Rectal smooth muscle tissue (tissue), 1 donor: ENCODE data around the gene R3HDM2.
"Not testable (repeated sequence)": the region's sequence is repeated elsewhere in the genome, so short reads cannot be mapped to it uniquely, and the experiment has no call there.

ENCODE experiments used
- H3K27ac ChIP-seq: one replicate; pipeline ENCODE4 v1.7.0; 2013; ENCODE audit warnings: low read depth, low read length, inconsistent platforms
- H3K27me3 ChIP-seq: one replicate; pipeline ENCODE4 v1.7.0; 2013; ENCODE audit warnings: low read length; ENCODE audit not compliant: control insufficient read depth, insufficient read depth
- H3K36me3 ChIP-seq: one replicate; pipeline ENCODE4 v1.7.0; 2013; ENCODE audit warnings: low read length; ENCODE audit not compliant: control insufficient read depth, insufficient read depth
- H3K4me1 ChIP-seq: one replicate; pipeline ENCODE4 v1.7.0; 2013; ENCODE audit warnings: low read length; ENCODE audit not compliant: control insufficient read depth, insufficient read depth
- H3K4me3 ChIP-seq: one replicate; pipeline ENCODE4 v1.7.0; 2013; ENCODE audit warnings: low read length
- H3K9ac ChIP-seq: one replicate; pipeline ENCODE4 v1.7.0; 2013; ENCODE audit warnings: low read length

The R3HDM2 gene

DNA sequence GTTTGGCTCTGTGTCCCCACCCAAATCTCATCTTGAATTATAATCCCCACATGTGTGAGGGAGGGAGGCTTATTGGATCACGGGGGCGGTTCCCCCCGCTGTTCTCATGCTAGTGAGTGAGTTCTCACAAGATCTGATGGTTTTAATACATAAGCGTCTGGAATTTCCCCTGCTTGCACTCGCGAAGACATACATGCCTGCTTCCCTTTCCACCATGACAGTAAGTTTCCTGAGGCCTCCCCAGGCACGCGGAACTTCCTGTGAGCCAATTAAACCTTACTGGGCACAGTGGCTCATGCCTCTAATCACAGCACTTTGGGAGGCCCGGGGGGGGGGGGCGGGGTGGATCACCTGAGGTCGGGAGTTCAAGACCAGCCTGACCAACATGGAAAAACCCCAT lies 60.8 kb downstream of the R3HDM2 start:
- Histone ChIP-seq H3K27me3 (no peaks in the 10 kb centered on the region), H3K36me3 (no peaks in the 10 kb centered on the region), H3K27ac (no peak overlapping the region), H3K9ac (no peak overlapping the region), H3K4me3 (no peak overlapping the region), H3K4me1 (peaks cover 3% of the 10 kb centered on the region)

DNA sequence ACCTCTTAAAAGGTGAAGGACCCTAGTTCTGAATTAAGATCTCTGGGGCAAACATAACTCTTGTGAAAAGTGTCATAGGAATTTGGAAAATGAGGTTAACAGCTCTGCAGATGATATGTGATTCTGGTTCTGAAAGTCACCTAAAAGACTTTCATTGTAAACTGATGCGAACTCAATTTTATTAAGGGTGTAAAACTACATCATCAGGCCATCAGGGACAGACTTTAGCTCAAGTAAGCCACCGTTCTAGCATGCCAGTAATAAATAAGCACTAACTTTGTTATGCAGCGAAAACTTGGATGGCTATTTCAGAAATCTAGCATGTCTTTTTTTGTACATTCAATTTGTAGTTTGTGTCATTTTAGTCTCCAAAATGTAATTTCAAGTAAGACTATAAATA lies 61.6 kb downstream of the R3HDM2 start:
- no peaks in the 10 kb centered on the region for H3K27me3 ChIP-seq
- no peak overlapping the region for H3K27ac ChIP-seq
- H3K4me3 ChIP-seq, result no peak overlapping the region
- H3K36me3 ChIP-seq, result no peaks in the 10 kb centered on the region
- H3K9ac ChIP-seq, result no peak overlapping the region
- peaks cover 3% of the 10 kb centered on the region for H3K4me1 ChIP-seq

DNA sequence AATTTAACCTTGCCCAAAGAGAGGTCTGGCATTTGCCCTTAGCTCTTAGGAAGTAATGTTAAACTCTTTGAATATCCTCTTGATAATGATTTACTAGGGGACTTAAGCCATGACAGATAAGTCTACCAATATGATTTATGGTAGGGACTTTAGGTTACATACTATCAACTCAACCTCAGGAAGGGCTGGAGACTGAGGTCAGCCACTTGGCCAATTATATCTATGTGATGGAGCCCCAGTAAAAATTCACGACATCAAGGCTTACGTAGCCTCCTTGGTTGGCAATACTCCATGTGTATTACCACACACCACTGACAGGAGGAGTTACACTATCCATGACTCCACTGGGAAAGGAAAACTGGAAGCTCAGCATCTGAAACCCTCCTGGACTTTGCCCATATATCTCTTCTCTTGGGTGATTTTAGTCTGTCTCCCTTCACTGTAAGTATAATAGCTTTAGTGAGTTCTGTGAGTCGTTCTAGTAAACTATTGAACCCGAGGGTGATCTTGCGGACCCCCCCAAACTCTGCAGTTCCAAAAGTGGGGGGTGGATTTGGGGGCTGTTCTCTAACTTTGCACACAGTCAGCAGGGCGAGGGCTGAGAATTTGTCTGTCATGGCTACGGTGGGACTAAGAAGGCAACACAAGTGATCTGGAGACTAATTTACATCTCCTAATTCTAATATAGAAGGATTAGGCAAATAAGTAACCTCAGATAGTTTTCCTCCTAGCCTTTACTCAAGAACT lies 62.3 kb downstream of the R3HDM2 start:
- Histone ChIP-seq H3K27me3 (no peaks in the 10 kb centered on the region), H3K4me3 (no peak overlapping the region), H3K27ac (no peak overlapping the region), H3K4me1 (peaks cover 3% of the 10 kb centered on the region), H3K36me3 (no peaks in the 10 kb centered on the region), H3K9ac (no peak overlapping the region)

DNA sequence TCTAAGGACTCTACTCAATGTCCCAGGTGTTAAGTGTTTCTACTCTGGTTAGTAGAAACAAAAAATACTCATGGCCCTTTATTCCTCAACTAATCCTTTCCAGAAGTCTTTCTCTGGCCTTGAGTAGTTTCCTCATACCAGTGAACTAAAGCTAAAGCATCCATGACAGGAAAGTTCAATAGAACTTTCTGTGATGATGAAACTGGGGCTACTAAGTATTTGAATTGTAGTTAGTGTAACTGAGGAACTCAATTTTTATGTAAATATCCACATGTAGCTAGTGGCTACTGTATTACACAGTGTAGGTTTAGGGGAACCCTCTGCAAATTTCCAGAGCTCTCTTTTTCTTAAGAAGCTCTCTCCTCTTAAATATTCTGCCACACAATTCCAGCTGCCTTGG lies 63.7 kb downstream of the R3HDM2 start:
- H3K27ac ChIP-seq, result no peak overlapping the region

DNA sequence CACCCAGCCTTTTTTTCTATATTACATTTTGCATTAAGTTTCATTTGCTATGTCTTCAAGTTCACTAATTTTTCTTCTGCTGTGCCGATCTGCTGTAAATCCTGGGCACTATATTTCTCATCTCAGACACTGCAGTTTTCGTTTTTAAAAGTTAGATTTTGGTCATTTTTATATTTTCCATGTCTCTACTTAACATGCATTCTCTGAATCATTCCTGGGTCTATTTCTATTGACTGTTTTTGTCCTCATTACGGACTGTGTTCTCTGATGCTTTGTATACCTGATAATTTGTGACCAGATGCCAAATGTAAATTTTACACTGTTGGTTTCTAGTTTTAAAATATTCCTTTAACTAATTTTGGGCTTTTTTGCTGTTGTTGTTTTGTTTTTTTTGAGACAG lies 64.5 kb downstream of the R3HDM2 start:
- no peak overlapping the region for H3K4me3 ChIP-seq
- no peak overlapping the region for H3K27ac ChIP-seq

More for the DNA sequence above, 63.7 kb downstream of the R3HDM2 start:
- H3K9ac ChIP-seq, result no peak overlapping the region
- H3K27me3 ChIP-seq, result no peaks in the 10 kb centered on the region
- H3K4me3 ChIP-seq, result no peak overlapping the region
- no peaks in the 10 kb centered on the region for H3K36me3 ChIP-seq
- peaks cover 3% of the 10 kb centered on the region for H3K4me1 ChIP-seq

DNA sequence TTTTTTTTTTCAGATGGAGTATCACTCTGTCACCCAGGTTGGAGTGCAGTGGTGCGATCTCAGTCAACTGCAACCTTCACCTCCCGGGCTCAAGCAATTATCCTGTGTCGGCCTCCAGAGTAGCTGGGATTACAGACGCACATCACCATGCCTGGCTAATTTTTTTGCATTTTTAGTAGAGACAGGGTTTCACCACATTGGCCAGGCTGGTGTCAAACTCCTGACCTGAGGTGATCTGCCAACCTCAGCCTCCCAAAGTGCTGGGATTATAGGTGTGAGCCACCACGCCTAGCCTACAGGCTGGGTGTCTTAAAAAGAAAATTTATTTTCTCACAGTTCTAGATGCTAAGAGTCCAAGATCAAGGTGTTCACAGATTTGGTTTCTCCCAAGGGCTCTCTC lies 66.7 kb downstream of the R3HDM2 start:
- H3K9ac ChIP-seq, H3K27me3 ChIP-seq: not testable (repeated sequence)

More for the DNA sequence above, 64.5 kb downstream of the R3HDM2 start:
- peaks cover 3% of the 10 kb centered on the region for H3K4me1 ChIP-seq
- H3K36me3 ChIP-seq, result no peaks in the 10 kb centered on the region
- no peak overlapping the region for H3K9ac ChIP-seq
- no peaks in the 10 kb centered on the region for H3K27me3 ChIP-seq

DNA sequence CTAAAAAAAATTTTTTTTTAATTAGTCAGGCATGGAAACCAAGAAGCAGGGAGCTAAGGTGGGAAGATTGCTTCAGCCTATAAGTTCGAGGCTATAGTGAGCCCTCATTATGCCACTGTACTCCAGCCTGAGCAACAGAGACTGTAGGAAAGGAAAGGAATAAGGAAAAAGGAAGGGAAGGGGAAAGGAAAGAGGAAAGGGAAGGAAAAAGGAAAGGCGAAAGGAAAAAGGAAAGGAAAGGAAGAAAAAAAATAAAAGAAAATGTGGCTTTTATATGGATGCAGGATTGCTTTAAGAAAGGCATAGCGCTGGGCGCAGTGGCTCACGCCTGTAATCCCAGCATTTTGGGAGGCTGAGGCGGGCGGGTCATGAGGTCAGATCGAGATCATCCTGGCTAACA lies 70.4 kb downstream of the R3HDM2 start:
- Histone ChIP-seq H3K36me3 (no peaks in the 10 kb centered on the region), H3K4me1 (no peaks in the 10 kb centered on the region), H3K27ac (no peak overlapping the region), H3K9ac (no peak overlapping the region), H3K27me3 (no peaks in the 10 kb centered on the region), H3K4me3 (no peak overlapping the region)

More for the DNA sequence above, 66.7 kb downstream of the R3HDM2 start:
- H3K4me1 ChIP-seq, H3K4me3 ChIP-seq, H3K27ac ChIP-seq, H3K36me3 ChIP-seq: not testable (repeated sequence)

DNA sequence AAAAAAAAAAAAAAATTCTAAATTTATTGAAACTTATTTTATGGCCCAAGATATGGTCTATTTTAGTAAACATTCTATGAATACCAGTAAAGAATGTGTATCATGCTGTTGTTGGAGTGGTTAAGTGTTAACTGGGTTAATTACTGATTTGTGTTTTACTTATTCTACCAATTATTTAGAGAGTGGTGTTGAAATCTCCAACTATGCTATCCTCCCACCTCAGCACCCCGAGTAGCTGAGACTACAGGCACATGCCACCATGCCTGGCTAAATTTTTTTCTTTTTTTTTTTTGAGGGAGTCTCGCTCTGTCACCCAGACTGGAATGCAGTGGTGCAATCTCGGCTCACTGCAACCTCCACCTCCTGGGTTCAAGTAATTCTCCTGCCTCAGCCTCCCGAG lies 72.2 kb downstream of the R3HDM2 start:
- no peaks in the 10 kb centered on the region for H3K4me1 ChIP-seq
- no peak overlapping the region for H3K27ac ChIP-seq
- H3K36me3 ChIP-seq, result no peaks in the 10 kb centered on the region
- no peaks in the 10 kb centered on the region for H3K27me3 ChIP-seq
- no peak overlapping the region for H3K9ac ChIP-seq
- no peak overlapping the region for H3K4me3 ChIP-seq

DNA sequence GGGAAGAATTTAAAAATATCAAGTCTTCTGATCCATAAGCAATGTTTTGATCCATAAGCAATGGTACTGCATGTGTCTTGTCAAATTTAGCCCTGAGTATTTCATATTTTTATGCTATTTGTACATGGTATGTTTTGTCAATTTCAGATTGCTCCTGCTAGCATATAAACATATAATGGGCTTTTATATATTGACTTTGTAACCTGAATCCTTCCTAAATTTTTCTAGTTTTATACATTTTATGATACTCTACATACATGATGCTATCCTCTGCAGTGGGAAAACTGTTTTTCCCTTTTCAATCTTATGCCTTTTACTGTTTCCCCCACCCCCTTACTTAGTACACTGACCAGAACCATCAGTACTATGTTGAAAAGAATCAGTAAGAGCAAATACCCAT lies 75.1 kb downstream of the R3HDM2 start:
- H3K27ac ChIP-seq, result no peak overlapping the region
- no peaks in the 10 kb centered on the region for H3K36me3 ChIP-seq
- H3K27me3 ChIP-seq, result no peaks in the 10 kb centered on the region
- H3K9ac ChIP-seq, result no peak overlapping the region
- H3K4me1 ChIP-seq, result no peaks in the 10 kb centered on the region
- H3K4me3 ChIP-seq, result no peak overlapping the region

DNA sequence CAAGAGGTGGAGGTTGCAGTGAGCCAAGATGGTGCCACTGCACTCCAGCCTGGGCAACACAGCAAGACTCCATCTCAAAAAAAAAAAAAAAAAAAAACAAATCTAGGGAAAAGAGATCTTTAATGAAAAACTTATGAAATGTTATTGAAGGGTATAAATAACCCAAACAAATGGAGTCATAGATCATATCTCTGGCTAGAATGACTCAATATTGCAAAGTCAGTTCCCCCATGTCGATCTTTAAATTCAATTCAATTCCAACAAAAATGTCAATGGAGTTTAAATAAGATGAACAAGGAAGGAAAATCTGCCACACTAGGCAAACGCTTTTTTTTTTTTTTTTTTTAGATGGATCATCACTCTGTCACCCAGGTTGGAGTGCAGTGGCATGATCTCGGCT lies 78.7 kb downstream of the R3HDM2 start:
- H3K4me3 ChIP-seq, result no peak overlapping the region
- H3K9ac ChIP-seq, result no peak overlapping the region
- no peaks in the 10 kb centered on the region for H3K36me3 ChIP-seq
- H3K27me3 ChIP-seq, result no peaks in the 10 kb centered on the region
- no peaks in the 10 kb centered on the region for H3K4me1 ChIP-seq
- H3K27ac ChIP-seq, result no peak overlapping the region

DNA sequence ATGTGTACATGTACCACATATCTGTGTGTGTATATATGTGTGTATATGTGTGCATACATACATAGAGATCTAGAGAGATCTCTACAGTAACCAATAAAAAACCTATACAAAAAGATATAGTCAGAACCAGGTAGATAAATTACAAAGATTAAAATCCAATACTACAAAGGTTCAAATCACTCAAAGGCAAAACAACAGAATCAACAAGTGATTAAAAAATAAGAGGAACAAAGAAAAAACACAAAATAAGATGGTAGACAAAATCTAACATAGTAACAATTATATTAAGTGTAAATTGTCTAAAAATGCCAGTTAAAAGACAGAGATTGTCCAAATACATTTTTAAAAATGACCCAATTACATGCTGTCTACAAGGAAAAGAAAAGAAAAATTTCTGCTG lies 83.6 kb downstream of the R3HDM2 start:
- H3K4me1 ChIP-seq, result no peaks in the 10 kb centered on the region
- no peak overlapping the region for H3K27ac ChIP-seq
- H3K4me3 ChIP-seq, result no peak overlapping the region
- H3K27me3 ChIP-seq, result no peaks in the 10 kb centered on the region
- no peak overlapping the region for H3K9ac ChIP-seq
- no peaks in the 10 kb centered on the region for H3K36me3 ChIP-seq

DNA sequence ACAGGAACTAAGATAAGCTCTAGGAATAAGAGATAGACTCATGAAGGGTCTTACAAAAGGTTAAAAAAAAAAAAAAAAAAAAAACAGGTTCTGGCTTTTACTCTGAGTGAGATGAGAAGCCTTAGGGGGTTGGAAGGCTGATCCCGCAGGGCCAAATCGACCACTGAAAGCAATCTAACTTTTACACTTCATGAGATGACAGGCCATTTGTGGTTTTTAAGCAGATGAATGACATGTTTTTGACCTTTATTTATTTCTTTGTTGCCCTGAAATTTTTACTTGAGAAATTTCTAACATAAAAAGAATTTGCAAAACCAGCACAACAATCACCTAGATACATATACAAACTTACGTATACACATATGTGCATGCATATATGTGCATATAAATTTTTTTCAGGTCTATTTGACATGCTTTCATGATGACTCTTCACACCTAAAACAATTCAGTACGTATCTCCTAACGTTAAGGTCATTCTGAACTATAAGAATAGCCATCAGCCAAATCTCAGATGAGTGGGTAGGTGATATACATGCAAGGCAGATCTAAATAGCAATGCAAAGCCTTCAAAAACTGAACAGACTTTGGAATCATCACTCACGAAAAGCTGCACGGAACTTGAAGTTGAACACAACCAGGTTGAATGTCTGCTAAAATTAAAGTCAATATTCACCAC lies 87.0 kb downstream of the R3HDM2 start:
- Histone ChIP-seq H3K27me3 (no peaks in the 10 kb centered on the region), H3K4me3 (no peak overlapping the region), H3K27ac (no peak overlapping the region), H3K9ac (no peak overlapping the region), H3K36me3 (no peaks in the 10 kb centered on the region), H3K4me1 (peaks cover 6% of the 10 kb centered on the region)

DNA sequence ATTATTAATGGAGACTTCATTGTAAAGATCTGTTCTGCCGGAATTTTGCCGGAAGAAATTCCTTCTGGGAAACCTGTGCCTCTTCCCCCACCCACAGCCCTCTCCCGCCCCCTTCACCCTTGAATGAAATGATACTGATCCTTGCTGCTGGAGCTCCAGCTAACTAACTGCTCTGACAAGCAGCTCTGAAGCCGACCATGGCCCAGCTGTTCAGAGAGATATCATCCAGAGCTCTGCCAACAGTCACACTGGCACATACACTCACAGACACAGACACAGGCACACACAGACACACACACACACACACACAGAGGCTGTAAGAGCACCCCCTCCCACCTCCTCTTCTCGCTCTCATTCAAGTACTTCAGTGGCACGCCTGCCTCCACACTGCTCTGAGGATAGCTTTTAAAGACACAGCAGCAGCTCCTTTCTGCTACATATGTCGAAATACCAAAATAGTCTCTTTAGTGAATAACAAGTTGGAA lies 88.6 kb downstream of the R3HDM2 start:
- no peaks in the 10 kb centered on the region for H3K36me3 ChIP-seq
- H3K4me3 ChIP-seq, result no peak overlapping the region
- H3K9ac ChIP-seq, result no peak overlapping the region
- H3K4me1 ChIP-seq, result peaks cover 6% of the 10 kb centered on the region
- no peaks in the 10 kb centered on the region for H3K27me3 ChIP-seq
- no peak overlapping the region for H3K27ac ChIP-seq
